ENCODE results near the gene CELSR2. TPM values are rescaled to one million over a fixed set of nuclear protein-coding genes. Genes with fewer than 3 reads are reported as not detected.
A peak's percentile ranks its signal among the peaks of the same experiment; 100 is the strongest.

Gene CELSR2
- total and polyA plus RNA-seq, 2 donors (not counting 1 experiment from before 2014, with no cell fraction given): 0.57 to 2.7 TPM

DNA sequence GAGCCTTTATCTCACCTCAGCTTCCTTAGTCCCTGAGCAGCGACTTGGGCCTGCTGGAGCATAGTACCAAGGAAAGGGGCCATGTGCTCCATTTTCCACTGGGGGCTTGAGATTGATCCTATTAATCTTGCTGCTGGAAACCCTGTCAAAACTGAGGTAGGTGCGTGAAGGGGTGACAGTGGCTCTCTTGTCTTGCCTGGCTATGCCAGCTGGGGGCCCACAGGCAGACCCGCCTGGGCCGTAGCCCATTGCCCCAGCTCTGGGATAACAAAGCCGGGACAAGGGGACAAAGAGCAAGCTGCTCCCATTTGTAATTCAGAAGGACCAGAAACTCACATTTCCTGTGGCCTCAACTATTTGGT lies 10.3 kb upstream of the CELSR2 start:
- TF ChIP-seq, protein P1, sequence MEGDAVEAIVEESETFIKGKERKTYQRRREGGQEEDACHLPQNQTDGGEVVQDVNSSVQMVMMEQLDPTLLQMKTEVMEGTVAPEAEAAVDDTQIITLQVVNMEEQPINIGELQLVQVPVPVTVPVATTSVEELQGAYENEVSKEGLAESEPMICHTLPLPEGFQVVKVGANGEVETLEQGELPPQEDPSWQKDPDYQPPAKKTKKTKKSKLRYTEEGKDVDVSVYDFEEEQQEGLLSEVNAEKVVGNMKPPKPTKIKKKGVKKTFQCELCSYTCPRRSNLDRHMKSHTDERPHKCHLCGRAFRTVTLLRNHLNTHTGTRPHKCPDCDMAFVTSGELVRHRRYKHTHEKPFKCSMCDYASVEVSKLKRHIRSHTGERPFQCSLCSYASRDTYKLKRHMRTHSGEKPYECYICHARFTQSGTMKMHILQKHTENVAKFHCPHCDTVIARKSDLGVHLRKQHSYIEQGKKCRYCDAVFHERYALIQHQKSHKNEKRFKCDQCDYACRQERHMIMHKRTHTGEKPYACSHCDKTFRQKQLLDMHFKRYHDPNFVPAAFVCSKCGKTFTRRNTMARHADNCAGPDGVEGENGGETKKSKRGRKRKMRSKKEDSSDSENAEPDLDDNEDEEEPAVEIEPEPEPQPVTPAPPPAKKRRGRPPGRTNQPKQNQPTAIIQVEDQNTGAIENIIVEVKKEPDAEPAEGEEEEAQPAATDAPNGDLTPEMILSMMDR (IDR thresholded peaks at IDR 0.05): no peak
- no peak for TF ChIP-seq EZH2 (IDR thresholded peaks at IDR 0.05; ENCODE audit: borderline replicate concordance, insufficient read depth, low read depth, low read length, poor library complexity, severe bottlenecking)
- DNase-seq (no peak), ATAC-seq (ENCODE audit: low read depth) (no peak)
- peaks cover 8% of the 10 kb centered on the region for H4K20me1 ChIP-seq (ENCODE audit: control insufficient read depth, insufficient read depth, low read length, poor library complexity, severe bottlenecking)
- no peak overlapping the region for H3K4me2 ChIP-seq (replicated peaks; ENCODE audit: low read depth, low read length, poor library complexity, severe bottlenecking)
- Mint-ChIP-seq H3K27me3 (peaks cover 7% of the 10 kb centered on the region), H3K9me3 (ENCODE audit: insufficient read depth) (no peaks in the 10 kb centered on the region), H3K4me3 (no peak overlapping the region), H3K4me1 (peaks cover 19% of the 10 kb centered on the region), H3K27ac (no peak overlapping the region)
- H3K9me3 ChIP-seq (ENCODE audit: control extremely low read depth in 1 of 3, control insufficient read depth in 2 of 3, insufficient read depth in 1 of 3, low read length in 2 of 3): no peaks in the 10 kb centered on the region
- intact Hi-C loops (cut with micrococcal nuclease): no loop called here
- H3K4me3 ChIP-seq (ENCODE audit: control extremely low read depth in 1 of 5, extremely low read depth in 1 of 5, insufficient read depth in 1 of 5, low read depth in 2 of 5, low read length in 4 of 5): no peak overlapping the region
- no peak overlapping the region for H3K9ac ChIP-seq (ENCODE audit: low read length)
- 100% methylated on average over 5 of the region's 5 CpGs for WGBS (ENCODE audit: insufficient coverage)
- H3K27ac ChIP-seq (ENCODE audit: low read length in 2 of 2): no peak overlapping the region
- POLR2A ChIA-PET: no interaction called here
- peaks cover 0 to 23% (median 2%) of the 10 kb centered on the region in 4 experiments for H3K27me3 ChIP-seq (replicated peaks in 1 of 4; ENCODE audit: control extremely low read depth in 1 of 4, control insufficient read depth in 3 of 4, insufficient read depth in 4 of 4, low read length in 3 of 4)
- no peak overlapping the region for H2AFZ ChIP-seq (ENCODE audit: insufficient read depth, low read depth, low read length, poor library complexity, severe bottlenecking)
- peaks cover 0 to 7% of the 10 kb centered on the region in 2 donors for H3K4me1 ChIP-seq (ENCODE audit: control insufficient read depth in 2 of 2, insufficient read depth in 2 of 2, low read length in 2 of 2)
- CTCF ChIA-PET: interaction anchor here (1.0 to 2.9 kb wide), 5 partner anchors 12 to 294 kb away, joined by 3 to 8 read pairs (median 4); no protein-coding TSS in a partner anchor
- peaks cover 2 to 47% of the 10 kb centered on the region in 2 experiments for H3K36me3 ChIP-seq (replicated peaks in 1 of 2; ENCODE audit: control extremely low read depth in 1 of 2, control insufficient read depth in 1 of 2, extremely low read depth in 1 of 2, insufficient read depth in 2 of 2, low read length in 1 of 2)
- no peaks in the 10 kb centered on the region for H3K79me2 ChIP-seq (ENCODE audit: control insufficient read depth, insufficient read depth, low read length)

DNA sequence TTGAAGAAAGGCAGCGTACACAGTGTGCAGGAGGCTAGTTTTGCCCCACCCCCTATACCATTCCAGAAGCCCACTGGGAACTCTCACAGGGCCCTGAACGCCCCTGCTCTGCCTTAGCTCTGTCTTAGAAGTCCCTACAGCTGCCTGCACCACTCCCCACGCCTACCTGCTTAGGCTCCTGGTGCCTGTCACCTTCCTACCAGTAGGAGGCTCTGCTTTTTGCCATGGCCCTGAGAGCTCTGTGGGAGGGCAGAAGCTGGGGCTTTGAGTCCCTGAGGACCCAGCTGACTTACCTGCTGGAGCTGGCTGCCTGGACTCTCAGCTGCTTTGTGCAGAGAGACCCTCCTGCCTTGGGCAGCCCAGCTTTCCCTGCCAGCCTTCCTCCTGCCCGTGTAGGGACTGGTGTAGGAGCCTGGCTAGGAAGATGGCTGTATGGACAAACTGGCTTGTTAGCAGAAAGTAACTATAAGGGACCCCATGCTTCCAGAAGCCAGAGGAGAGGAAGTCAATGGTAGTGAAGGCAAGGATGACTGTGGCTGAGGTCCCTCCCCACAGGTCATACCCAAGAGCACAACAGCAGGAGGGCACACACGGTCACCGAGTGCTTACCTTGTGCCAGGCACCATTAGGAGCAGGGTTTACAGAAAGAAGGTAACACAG lies 9.8 kb upstream of the CELSR2 start:
- intact Hi-C loops (cut with micrococcal nuclease): no loop called here
- CTCF ChIA-PET: interaction anchor here (0.5 to 2.9 kb wide), 8 partner anchors 12 to 294 kb away, joined by 3 to 8 read pairs (median 4); no protein-coding TSS in a partner anchor
- no peak overlapping the region for H3K4me3 Mint-ChIP-seq
- no peaks in the 10 kb centered on the region for H3K9me3 Mint-ChIP-seq (ENCODE audit: insufficient read depth)
- Histone ChIP-seq H3K4me2 (replicated peaks; ENCODE audit: low read depth, low read length, poor library complexity, severe bottlenecking) (no peak overlapping the region), H3K9ac (ENCODE audit: low read length) (no peak overlapping the region), H4K20me1 (ENCODE audit: control insufficient read depth, insufficient read depth, low read length, poor library complexity, severe bottlenecking) (peaks cover 8% of the 10 kb centered on the region), H2AFZ (ENCODE audit: insufficient read depth, low read depth, low read length, poor library complexity, severe bottlenecking) (no peak overlapping the region), H3K9me3 (ENCODE audit: control extremely low read depth in 1 of 3, control insufficient read depth in 2 of 3, insufficient read depth in 1 of 3, low read length in 2 of 3) (no peaks in the 10 kb centered on the region), H3K79me2 (ENCODE audit: control insufficient read depth, insufficient read depth, low read length) (no peaks in the 10 kb centered on the region), H3K27me3 (replicated peaks in 1 of 4; ENCODE audit: control extremely low read depth in 1 of 4, control insufficient read depth in 3 of 4, insufficient read depth in 4 of 4, low read length in 3 of 4) (peaks cover 0 to 25% (median 4%) of the 10 kb centered on the region in 4 experiments), H3K36me3 (replicated peaks in 1 of 2; ENCODE audit: control extremely low read depth in 1 of 2, control insufficient read depth in 1 of 2, extremely low read depth in 1 of 2, insufficient read depth in 2 of 2, low read length in 1 of 2) (peaks cover 2 to 43% of the 10 kb centered on the region in 2 experiments), H3K4me1 (ENCODE audit: control insufficient read depth in 2 of 2, insufficient read depth in 2 of 2, low read length in 2 of 2) (peaks cover 0 to 7% of the 10 kb centered on the region in 2 donors), H3K27ac (ENCODE audit: low read length in 2 of 2) (no peak overlapping the region), H3K4me3 (ENCODE audit: control extremely low read depth in 1 of 5, extremely low read depth in 1 of 5, insufficient read depth in 1 of 5, low read depth in 2 of 5, low read length in 4 of 5) (no peak overlapping the region)
- peaks cover 11% of the 10 kb centered on the region for H3K27me3 Mint-ChIP-seq
- TF ChIP-seq EZH2 (IDR thresholded peaks at IDR 0.05; ENCODE audit: borderline replicate concordance, insufficient read depth, low read depth, low read length, poor library complexity, severe bottlenecking): no peak
- TF ChIP-seq, protein P1 (IDR thresholded peaks at IDR 0.05): peak; percentile 46
- ATAC-seq (ENCODE audit: low read depth) (peak; percentile 81), DNase-seq (peak; percentile 45)
- POLR2A ChIA-PET: no interaction called here
- WGBS (ENCODE audit: insufficient coverage): 78% methylated on average over 3 of the region's 6 CpGs
- H3K27ac Mint-ChIP-seq: no peak overlapping the region
- H3K4me1 Mint-ChIP-seq: peaks cover 19% of the 10 kb centered on the region

Measured in B cell (primary cell).